Activated naive CD4-positive, alpha-beta T cell treated with anti-CD3 and anti-CD28 coated beads, Interleukin-2, amount 10 ng/mL, durations not matched to agents 7 days and 5 days (primary cell): ENCODE measurements around the gene PRKN.

Experiments used
- CTCF ChIA-PET: fragments of 350-600 bp; sonication (Branson Sonifier 250); formaldehyde crosslinking; loops from one replicate; lab custom pipeline; 2021; ENCODE audit warnings: antibody characterized with exemption; lab: Charles Lee
- DNase-seq: peaks from one replicate; pipeline ENCODE4 v3.0.0-alpha.2; 2020
- H3K27ac Mint-ChIP-seq: one replicate; pipeline ENCODE4 v1.8.0; 2021; ENCODE audit warnings: mild to moderate bottlenecking, moderate library complexity, mixed read lengths
- H3K27me3 Mint-ChIP-seq: one replicate; pipeline ENCODE4 v1.8.0; 2021; ENCODE audit warnings: mild to moderate bottlenecking, mixed read lengths
- H3K36me3 Mint-ChIP-seq: one replicate; pipeline ENCODE4 v1.8.0; 2021; ENCODE audit warnings: mixed read lengths
- H3K4me1 Mint-ChIP-seq: one replicate; pipeline ENCODE4 v1.8.0; 2021; ENCODE audit warnings: mixed read lengths
- H3K4me3 Mint-ChIP-seq: one replicate; pipeline ENCODE4 v1.8.0; 2021; ENCODE audit warnings: mild to moderate bottlenecking, moderate library complexity, mixed read lengths
- H3K9me3 Mint-ChIP-seq: one replicate; pipeline ENCODE4 v1.8.0; 2021; ENCODE audit warnings: mixed read lengths

The PRKN gene

GRCh38 chr6:162290846-162291465 is 436.6 kb downstream of the PRKN start:
- Mint-ChIP-seq H3K27ac (no peak overlapping the region), H3K27me3 (no peaks in the 10 kb centered on the region), H3K36me3 (no peaks in the 10 kb centered on the region), H3K9me3 (peaks cover 4% of the 10 kb centered on the region), H3K4me1 (no peaks in the 10 kb centered on the region), H3K4me3 (no peak overlapping the region)
- CTCF ChIA-PET = no interaction called here
- no peak for DNase-seq

GRCh38 chr6:162289972-162290371 is 437.6 kb downstream of the PRKN start:
- no peaks in the 10 kb centered on the region for H3K4me1 Mint-ChIP-seq
- H3K27ac Mint-ChIP-seq = no peak overlapping the region
- no peaks in the 10 kb centered on the region for H3K27me3 Mint-ChIP-seq
- no peak overlapping the region for H3K4me3 Mint-ChIP-seq
- H3K36me3 Mint-ChIP-seq = no peaks in the 10 kb centered on the region
- no peak for DNase-seq
- H3K9me3 Mint-ChIP-seq = peaks cover 4% of the 10 kb centered on the region
- CTCF ChIA-PET = no interaction called here

GRCh38 chr6:162273986-162274385 is 453.6 kb downstream of the PRKN start:
- H3K27me3 Mint-ChIP-seq = no peaks in the 10 kb centered on the region
- no peak overlapping the region for H3K4me3 Mint-ChIP-seq
- CTCF ChIA-PET = no interaction called here
- no peaks in the 10 kb centered on the region for H3K4me1 Mint-ChIP-seq
- no peak for DNase-seq
- H3K36me3 Mint-ChIP-seq = no peaks in the 10 kb centered on the region
- no peak overlapping the region for H3K27ac Mint-ChIP-seq
- no peaks in the 10 kb centered on the region for H3K9me3 Mint-ChIP-seq

DNA sequence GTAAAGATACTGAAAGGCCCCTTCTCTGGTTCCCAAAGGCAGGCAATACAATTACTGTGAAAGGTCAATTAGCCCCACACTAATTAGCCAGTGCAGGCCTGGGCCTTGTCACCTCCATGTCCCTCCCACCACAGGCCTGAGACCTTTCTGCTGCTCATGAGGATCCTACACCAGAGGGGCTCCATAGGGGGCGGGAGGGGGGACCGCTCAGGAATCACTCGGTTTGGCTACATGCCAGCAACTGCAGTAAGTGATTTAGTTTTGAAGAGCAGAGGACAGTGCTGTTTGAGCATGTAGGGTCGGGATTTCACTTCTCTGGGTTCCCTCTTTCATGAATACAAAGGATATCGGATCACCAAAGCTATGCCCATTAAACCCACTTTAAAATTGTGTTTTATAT is 455.6 kb downstream of the PRKN start:
- Mint-ChIP-seq H3K27ac (no peak overlapping the region), H3K36me3 (no peaks in the 10 kb centered on the region), H3K27me3 (no peaks in the 10 kb centered on the region), H3K4me1 (no peaks in the 10 kb centered on the region), H3K9me3 (no peaks in the 10 kb centered on the region), H3K4me3 (no peak overlapping the region)
- CTCF ChIA-PET = no interaction called here
- no peak for DNase-seq

- H3K27me3 Mint-ChIP-seq = no peaks in the 10 kb centered on the region
- no peaks in the 10 kb centered on the region for H3K4me1 Mint-ChIP-seq
- no peaks in the 10 kb centered on the region for H3K36me3 Mint-ChIP-seq
- CTCF ChIA-PET = no interaction called here
- no peak for DNase-seq
- no peak overlapping the region for H3K27ac Mint-ChIP-seq
- H3K4me3 Mint-ChIP-seq = no peak overlapping the region
- no peaks in the 10 kb centered on the region for H3K9me3 Mint-ChIP-seq
Measured at GRCh38 chr6:162270966-162271365, 456.6 kb downstream of the PRKN start.

DNA sequence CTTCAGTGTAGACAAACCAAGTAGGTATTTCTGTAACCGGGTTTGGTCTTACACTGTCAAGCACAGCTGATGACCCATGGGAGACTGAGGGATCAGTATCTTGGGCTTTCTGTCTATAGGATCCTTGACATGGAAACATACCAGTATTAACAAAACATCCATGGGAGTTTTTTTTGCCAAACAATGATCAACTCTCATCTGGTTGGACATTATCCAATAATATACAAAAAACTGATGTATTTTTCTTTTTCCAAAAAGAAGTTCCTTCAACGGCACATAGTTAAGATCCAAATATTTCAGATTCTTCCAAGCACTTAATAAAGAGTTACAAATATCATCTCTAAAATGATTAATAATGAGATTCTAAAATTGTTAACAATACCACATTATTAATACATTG is 459.9 kb downstream of the PRKN start:
- H3K4me3 Mint-ChIP-seq = no peak overlapping the region
- peaks cover 6% of the 10 kb centered on the region for H3K9me3 Mint-ChIP-seq
- CTCF ChIA-PET = no interaction called here
- H3K36me3 Mint-ChIP-seq = no peaks in the 10 kb centered on the region
- no peak for DNase-seq
- H3K27me3 Mint-ChIP-seq = no peaks in the 10 kb centered on the region
- no peak overlapping the region for H3K27ac Mint-ChIP-seq
- H3K4me1 Mint-ChIP-seq = no peaks in the 10 kb centered on the region

GRCh38 chr6:162267126-162267525 is 460.4 kb downstream of the PRKN start:
- CTCF ChIA-PET = no interaction called here
- H3K4me1 Mint-ChIP-seq = no peaks in the 10 kb centered on the region
- no peak overlapping the region for H3K4me3 Mint-ChIP-seq
- H3K27ac Mint-ChIP-seq = no peak overlapping the region
- peaks cover 6% of the 10 kb centered on the region for H3K9me3 Mint-ChIP-seq
- H3K27me3 Mint-ChIP-seq = no peaks in the 10 kb centered on the region
- DNase-seq = no peak
- no peaks in the 10 kb centered on the region for H3K36me3 Mint-ChIP-seq

- Mint-ChIP-seq H3K27ac (no peak overlapping the region), H3K4me3 (no peak overlapping the region), H3K27me3 (no peaks in the 10 kb centered on the region), H3K36me3 (no peaks in the 10 kb centered on the region), H3K4me1 (no peaks in the 10 kb centered on the region), H3K9me3 (peaks cover 6% of the 10 kb centered on the region)
- CTCF ChIA-PET = no interaction called here
- no peak for DNase-seq
Measured at GRCh38 chr6:162264581-162264980, 463.0 kb downstream of the PRKN start.

DNA sequence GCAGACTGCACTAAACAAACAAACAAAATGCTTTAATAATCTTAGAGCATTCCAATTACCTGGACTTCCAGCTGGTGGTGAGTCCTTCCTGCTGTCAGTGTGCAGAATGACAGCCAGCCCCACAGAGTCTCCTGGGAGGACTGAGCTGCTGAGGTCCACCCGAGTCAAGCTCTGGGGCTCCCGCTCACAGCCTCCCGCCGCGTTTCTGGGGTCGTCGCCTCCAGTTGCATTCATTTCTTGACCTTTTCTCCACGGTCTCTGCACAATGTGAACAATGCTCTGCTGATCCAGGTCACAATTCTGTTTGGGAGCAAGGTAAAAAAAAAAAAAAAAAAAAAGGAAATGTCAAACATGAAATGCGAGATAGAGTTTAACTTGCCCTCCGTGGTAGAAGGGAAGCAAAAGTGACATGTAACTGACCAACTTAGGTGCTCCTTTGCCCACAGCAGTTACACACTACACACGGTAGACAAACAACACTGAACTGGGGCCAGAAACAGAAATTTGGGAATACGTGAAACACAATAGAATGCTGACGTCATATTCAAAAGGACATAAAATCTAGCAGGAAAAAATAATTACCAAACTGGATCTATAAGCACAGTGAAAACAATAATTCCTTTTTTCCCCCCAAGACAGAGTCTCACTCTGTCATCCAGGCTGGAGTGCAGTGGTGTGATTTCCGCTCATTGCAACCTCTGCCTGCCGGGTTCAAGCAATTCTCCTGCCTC is 464.9 kb downstream of the PRKN start:
- no peaks in the 10 kb centered on the region for H3K36me3 Mint-ChIP-seq
- H3K27me3 Mint-ChIP-seq = no peaks in the 10 kb centered on the region
- CTCF ChIA-PET = no interaction called here
- H3K4me1 Mint-ChIP-seq = no peaks in the 10 kb centered on the region
- H3K27ac Mint-ChIP-seq = no peak overlapping the region
- H3K9me3 Mint-ChIP-seq = peaks cover 6% of the 10 kb centered on the region
- DNase-seq = no peak
- H3K4me3 Mint-ChIP-seq = no peak overlapping the region

DNA sequence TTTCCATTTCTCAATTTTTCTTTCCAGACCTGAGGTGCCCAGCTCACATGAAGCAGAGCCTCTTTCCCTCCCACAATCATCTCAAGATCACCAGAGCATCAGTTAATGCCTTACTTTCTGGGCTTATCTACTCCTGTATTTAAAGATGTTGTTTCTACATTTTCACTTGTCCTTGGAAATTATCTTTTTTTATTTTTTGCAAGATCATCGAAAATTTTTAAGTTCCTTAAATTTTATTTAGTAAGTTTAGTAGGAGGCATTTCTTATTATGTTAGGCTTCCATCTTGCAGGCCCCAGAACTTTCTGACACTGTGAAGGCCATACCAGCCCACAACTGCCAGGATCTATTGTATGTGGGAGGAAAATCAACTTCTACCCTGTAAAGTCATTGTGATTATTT is 466.0 kb downstream of the PRKN start:
- no peaks in the 10 kb centered on the region for H3K27me3 Mint-ChIP-seq
- no peak overlapping the region for H3K27ac Mint-ChIP-seq
- peaks cover 6% of the 10 kb centered on the region for H3K9me3 Mint-ChIP-seq
- H3K4me3 Mint-ChIP-seq = no peak overlapping the region
- DNase-seq = no peak
- no peaks in the 10 kb centered on the region for H3K36me3 Mint-ChIP-seq
- CTCF ChIA-PET = no interaction called here
- no peaks in the 10 kb centered on the region for H3K4me1 Mint-ChIP-seq

DNA sequence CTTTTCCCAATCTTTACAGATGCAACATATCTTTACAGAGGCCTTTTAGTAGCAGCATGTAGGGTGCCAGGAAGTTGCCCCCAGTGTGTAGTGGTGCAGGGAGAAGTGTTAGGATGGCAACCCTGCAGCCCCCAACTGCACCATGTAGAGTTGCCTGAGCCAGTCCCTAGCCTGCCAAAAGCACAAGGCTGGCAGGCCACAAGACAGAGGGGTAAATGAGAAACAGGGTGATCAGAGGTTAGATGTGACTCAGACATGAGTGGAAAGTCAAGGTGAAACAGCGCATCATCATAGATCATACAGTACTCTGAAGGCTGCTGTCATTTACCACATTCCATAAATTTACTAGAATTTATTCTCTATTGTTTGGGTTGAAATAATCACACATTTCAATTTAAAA is 467.5 kb downstream of the PRKN start:
- CTCF ChIA-PET = no interaction called here
- H3K27ac Mint-ChIP-seq = no peak overlapping the region
- DNase-seq = no peak
- H3K27me3 Mint-ChIP-seq = no peaks in the 10 kb centered on the region
- no peak overlapping the region for H3K4me3 Mint-ChIP-seq
- H3K9me3 Mint-ChIP-seq = peaks cover 5% of the 10 kb centered on the region
- H3K36me3 Mint-ChIP-seq = no peaks in the 10 kb centered on the region
- H3K4me1 Mint-ChIP-seq = no peaks in the 10 kb centered on the region

DNA sequence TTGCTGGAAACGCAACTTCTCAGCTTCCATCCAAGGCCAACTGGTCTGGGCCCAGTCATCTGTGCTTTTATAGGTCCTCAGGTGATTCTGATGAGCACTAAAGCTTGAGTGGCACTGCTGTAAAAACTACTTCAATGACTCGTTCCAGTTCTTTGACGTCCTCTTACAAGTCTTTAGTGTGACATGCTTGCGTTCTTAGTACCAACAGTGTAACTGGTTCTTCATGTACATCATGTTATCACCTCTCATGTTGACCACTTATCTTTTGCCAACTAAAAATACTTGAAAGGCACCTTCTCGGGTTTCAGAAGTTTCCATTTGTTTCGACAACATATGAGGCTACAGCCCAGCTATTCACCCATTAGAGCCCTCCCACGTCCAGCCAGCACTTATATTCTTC is 468.9 kb downstream of the PRKN start:
- DNase-seq = no peak
- no peaks in the 10 kb centered on the region for H3K36me3 Mint-ChIP-seq
- no peaks in the 10 kb centered on the region for H3K27me3 Mint-ChIP-seq
- H3K4me1 Mint-ChIP-seq = no peaks in the 10 kb centered on the region
- no peak overlapping the region for H3K4me3 Mint-ChIP-seq
- no peak overlapping the region for H3K27ac Mint-ChIP-seq
- no peaks in the 10 kb centered on the region for H3K9me3 Mint-ChIP-seq
- CTCF ChIA-PET = no interaction called here

DNA sequence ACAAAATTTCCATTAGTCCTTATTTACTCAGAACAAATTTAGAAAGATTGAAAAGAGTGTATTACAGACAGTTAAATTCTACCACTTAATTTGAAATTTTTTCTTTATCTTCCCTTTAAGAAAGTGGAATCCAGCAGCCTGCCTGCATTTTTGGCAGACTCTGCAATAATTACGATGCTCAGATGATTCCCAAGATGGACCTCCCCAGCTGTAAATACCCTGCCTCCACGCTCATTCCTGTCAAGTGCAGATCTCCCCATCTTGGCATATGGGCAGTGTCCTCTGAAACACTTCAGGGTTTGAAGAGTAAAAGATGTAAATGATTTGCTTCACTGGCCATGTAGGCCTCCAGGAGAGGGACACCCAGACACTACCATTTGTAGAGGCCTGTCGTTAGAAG is 471.2 kb downstream of the PRKN start:
- Mint-ChIP-seq H3K27me3 (no peaks in the 10 kb centered on the region), H3K36me3 (no peaks in the 10 kb centered on the region), H3K9me3 (no peaks in the 10 kb centered on the region), H3K4me1 (no peaks in the 10 kb centered on the region), H3K4me3 (no peak overlapping the region), H3K27ac (no peak overlapping the region)
- CTCF ChIA-PET = no interaction called here
- DNase-seq = no peak

GRCh38 chr6:162251257-162251656 is 476.3 kb downstream of the PRKN start:
- Mint-ChIP-seq H3K36me3 (no peaks in the 10 kb centered on the region), H3K4me3 (no peak overlapping the region), H3K9me3 (no peaks in the 10 kb centered on the region), H3K27me3 (no peaks in the 10 kb centered on the region), H3K4me1 (no peaks in the 10 kb centered on the region), H3K27ac (no peak overlapping the region)
- no peak for DNase-seq
- CTCF ChIA-PET = no interaction called here

DNA sequence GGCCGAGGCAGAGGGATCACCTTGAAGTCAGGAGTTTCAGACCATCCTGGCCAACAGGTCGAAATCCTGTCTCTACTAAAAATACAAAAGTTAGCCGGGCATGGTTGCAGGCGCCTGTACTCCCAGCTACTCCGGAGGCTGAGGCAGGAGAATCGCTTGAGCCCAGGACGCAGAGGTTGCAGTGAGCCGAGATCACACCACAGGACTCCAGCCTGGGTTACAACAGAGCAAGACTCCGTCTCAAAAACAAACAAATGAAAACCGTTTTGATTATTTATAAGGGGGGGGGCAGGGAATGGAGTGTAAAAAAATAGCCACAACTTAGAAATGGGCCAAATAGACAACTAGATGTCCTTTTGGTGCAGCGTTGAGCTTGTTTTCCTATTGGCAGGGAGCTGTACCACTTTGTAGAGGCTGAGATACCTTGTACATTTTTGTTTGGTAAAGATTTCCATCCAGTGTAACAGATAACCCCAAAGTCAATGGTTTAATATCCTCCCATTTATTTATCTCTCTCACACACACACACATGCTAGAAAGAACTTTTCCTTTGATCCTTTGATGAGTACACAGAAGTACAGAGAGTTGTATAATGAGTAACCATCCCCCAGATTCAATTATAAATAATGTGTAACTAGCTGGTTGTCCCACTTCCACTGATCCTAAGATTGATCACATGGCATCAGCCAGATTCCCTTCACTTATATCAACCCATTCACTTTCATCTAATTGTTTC is 477.5 kb downstream of the PRKN start:
- no peaks in the 10 kb centered on the region for H3K36me3 Mint-ChIP-seq
- no peaks in the 10 kb centered on the region for H3K27me3 Mint-ChIP-seq
- H3K4me3 Mint-ChIP-seq = no peak overlapping the region
- H3K9me3 Mint-ChIP-seq = no peaks in the 10 kb centered on the region
- H3K4me1 Mint-ChIP-seq = no peaks in the 10 kb centered on the region
- H3K27ac Mint-ChIP-seq = no peak overlapping the region
- DNase-seq = no peak
- CTCF ChIA-PET = no interaction called here
